ENCODE results near the gene LY6G5C. TPM values are rescaled to one million over a fixed set of nuclear protein-coding genes. Genes with fewer than 3 reads are reported as not detected.

Gene LY6G5C
- total and polyA plus RNA-seq, 4 donors, result 0.59 to 2.5 (median 1.1) TPM

GRCh38 chr6:31634131-31634530 lies 46.7 kb downstream of the LY6G5C start:
- no peak overlapping the region for H3K27ac ChIP-seq (ENCODE audit: low read depth in 1 of 2, low read length in 2 of 2)
- peaks cover 2 to 23% (median 17%) of the 10 kb centered on the region in 4 donors for H3K4me1 ChIP-seq (ENCODE audit: control insufficient read depth in 4 of 4, insufficient read depth in 4 of 4, low read length in 3 of 4)
- H3K9me3 ChIP-seq (ENCODE audit: control insufficient read depth in 4 of 4, low read length in 3 of 4), result no peaks in the 10 kb centered on the region
- H3K9ac ChIP-seq (ENCODE audit: low read depth in 1 of 2, low read length in 2 of 2), result no peak overlapping the region
- TF ChIP-seq YY1 (IDR thresholded peaks at IDR 0.05) (no peak), JUND (IDR thresholded peaks at IDR 0.05) (no peak), TAF1 (conservative IDR thresholded peaks at IDR 0.05) (no peak)
- DNase-seq (ENCODE audit: low spot score), result no peak
- 91% methylated on average over 3 of the region's 3 CpGs for WGBS
- H3K36me3 ChIP-seq (ENCODE audit: control insufficient read depth in 4 of 4, insufficient read depth in 3 of 4, low read depth in 1 of 4, low read length in 3 of 4), result peaks cover 40 to 83% (median 49%) of the 10 kb centered on the region in 4 donors
- no peak overlapping the region for H3K4me3 ChIP-seq (ENCODE audit: low read depth in 1 of 3, low read length in 3 of 3)
- no peaks in the 10 kb centered on the region for H3K27me3 ChIP-seq (ENCODE audit: control insufficient read depth in 4 of 4, insufficient read depth in 4 of 4, low read length in 3 of 4)

- no peak for DNase-seq (ENCODE audit: low spot score)
- peaks cover 43 to 85% (median 53%) of the 10 kb centered on the region in 4 donors for H3K36me3 ChIP-seq (ENCODE audit: control insufficient read depth in 4 of 4, insufficient read depth in 3 of 4, low read depth in 1 of 4, low read length in 3 of 4)
- H3K4me1 ChIP-seq (ENCODE audit: control insufficient read depth in 4 of 4, insufficient read depth in 4 of 4, low read length in 3 of 4), result peaks cover 2 to 23% (median 17%) of the 10 kb centered on the region in 4 donors
- H3K27ac ChIP-seq (ENCODE audit: low read depth in 1 of 2, low read length in 2 of 2), result no peak overlapping the region
- H3K4me3 ChIP-seq (ENCODE audit: low read depth in 1 of 3, low read length in 3 of 3), result no peak overlapping the region
- no peaks in the 10 kb centered on the region for H3K27me3 ChIP-seq (ENCODE audit: control insufficient read depth in 4 of 4, insufficient read depth in 4 of 4, low read length in 3 of 4)
- H3K9ac ChIP-seq (ENCODE audit: low read depth in 1 of 2, low read length in 2 of 2), result no peak overlapping the region
- no peaks in the 10 kb centered on the region for H3K9me3 ChIP-seq (ENCODE audit: control insufficient read depth in 4 of 4, low read length in 3 of 4)
- TF ChIP-seq JUND (IDR thresholded peaks at IDR 0.05) (no peak), NR2F2 (IDR thresholded peaks at IDR 0.05) (no peak), SP1 (IDR thresholded peaks at IDR 0.05) (no peak), GABPA (IDR thresholded peaks at IDR 0.05 in 1 of 2, conservative IDR thresholded peaks at IDR 0.05 in 1 of 2) (no peak), FOXA2 (IDR thresholded peaks at IDR 0.05) (no peak), EGR1 (IDR thresholded peaks at IDR 0.05; ENCODE audit: low read depth in 2 of 2) (no peak), TAF1 (conservative IDR thresholded peaks at IDR 0.05) (no peak), YY1 (IDR thresholded peaks at IDR 0.05) (no peak), RAD21 (IDR thresholded peaks at IDR 0.05) (no peak), HNF4G (IDR thresholded peaks at IDR 0.05) (no peak), FOXA1 (IDR thresholded peaks at IDR 0.05) (no peak), CTCF (IDR thresholded peaks at IDR 0.05; ENCODE audit: low read depth, low read length, missing input control) (no peak), RXRA (IDR thresholded peaks at IDR 0.05) (no peak), HNF4A (conservative IDR thresholded peaks at IDR 0.05) (no peak), MAX (IDR thresholded peaks at IDR 0.05) (no peak), ZBTB33 (IDR thresholded peaks at IDR 0.05) (no peak), ATF3 (IDR thresholded peaks at IDR 0.05) (no peak)
- WGBS, result 95% methylated on average over 7 of the region's 7 CpGs
Observed at GRCh38 chr6:31633447-31633846, 47.4 kb downstream of the LY6G5C start.

All from liver (tissue), 9 donors.